K562 (cell line): ENCODE measurements around the gene MYO1A. TPM values are rescaled to one million over a fixed set of nuclear protein-coding genes. Genes with fewer than 3 reads are reported as not detected.
A peak's percentile ranks its signal among the peaks of the same experiment; 100 is the strongest.

Experiments
- ARID1B ChIP-seq: fragments of 450-650 bp; IDR thresholded peaks from 2 replicates; pipeline ENCODE4 v1.6.1; 2016; ENCODE audit warnings: antibody characterized with exemption, mild to moderate bottlenecking, inconsistent platforms
- CBX1 ChIP-seq: sonication (generic); IDR thresholded peaks from 2 replicates; pipeline ENCODE4 v1.6.1; 2016; ENCODE audit warnings: antibody characterized with exemption, low read depth, mild to moderate bottlenecking
- CBX5 ChIP-seq: IDR thresholded peaks from 2 replicates; pipeline ENCODE4 v1.6.1; 2014; ENCODE audit warnings: low read depth, borderline replicate concordance
- CC2D1A ChIP-seq: fragments of 450-650 bp; IDR thresholded peaks from 2 replicates; pipeline ENCODE4 v1.6.1; 2017; ENCODE audit warnings: mild to moderate bottlenecking
- CREB3 ChIP-seq: fragments of 450-650 bp; conservative IDR thresholded peaks from 2 replicates; pipeline ENCODE4 v1.6.1; 2016; ENCODE audit warnings: missing genetic modification characterization, low read depth, mild to moderate bottlenecking, missing compliant biosample characterization, moderate library complexity
- CUX1 ChIP-seq: fragments of 200-800 bp; sonication (Bioruptor generic); IDR thresholded peaks from 2 replicates; pipeline ENCODE4 v1.6.1; 2016; ENCODE audit warnings: missing genetic modification characterization, missing compliant biosample characterization
- E2F6 ChIP-seq, 2 experiments: IDR thresholded peaks; 2 replicates each; pipeline ENCODE4 v1.6.1; 2011; ENCODE audit warnings: borderline replicate concordance in 1 of 2, control low read depth in 1 of 2, low read depth in 1 of 2, low read length in 1 of 2, mild to moderate bottlenecking in 1 of 2, mixed read lengths in 1 of 2, moderate library complexity in 1 of 2; ENCODE audit not compliant: insufficient read depth in 1 of 2, insufficient read length in 1 of 2, poor library complexity in 1 of 2, severe bottlenecking in 1 of 2; ENCODE audit errors: extremely low read depth in 1 of 2
- ERF ChIP-seq: fragments of 450-650 bp; formaldehyde crosslinking; IDR thresholded peaks from 2 replicates; pipeline ENCODE4 v1.4.0; 2020; ENCODE audit warnings: mild to moderate bottlenecking, mixed read lengths
- FOXA1 ChIP-seq: fragments of 450-650 bp; IDR thresholded peaks from 2 replicates; pipeline ENCODE4 v1.6.1; 2016; ENCODE audit warnings: mild to moderate bottlenecking, borderline replicate concordance
- HIVEP1 ChIP-seq: fragments of 250-450 bp; sonication (Bioruptor Pico); IDR thresholded peaks from 2 replicates; pipeline ENCODE4 v1.4.0; 2020; ENCODE audit warnings: mild to moderate bottlenecking
- KAT7 ChIP-seq: sonication (generic); formaldehyde crosslinking; IDR thresholded peaks from 2 replicates; pipeline ENCODE4 v1.8.0; 2022; ENCODE audit warnings: missing genetic modification reagents, mild to moderate bottlenecking, borderline replicate concordance
- KDM5B ChIP-seq: fragments of 200-600 bp; sonication (generic); IDR thresholded peaks from 2 replicates; pipeline ENCODE4 v1.6.1; 2012; ENCODE audit warnings: low read depth, mild to moderate bottlenecking, moderate library complexity, low read length, control low read depth, inconsistent platforms; ENCODE audit not compliant: insufficient replicate concordance
- MLLT1 ChIP-seq, 2 experiments: fragments of 450-650 bp; IDR thresholded peaks; 2 replicates each; pipeline ENCODE4 v1.6.1; 2016
- SIN3B ChIP-seq: fragments of 450-650 bp; IDR thresholded peaks from 2 replicates; pipeline ENCODE4 v1.6.1; 2017; ENCODE audit warnings: low read depth, mild to moderate bottlenecking, moderate library complexity
- ZNF134 ChIP-seq: fragments of 250-450 bp; sonication (Bioruptor Pico); conservative IDR thresholded peaks from 2 replicates; pipeline ENCODE4 v1.4.0; 2020
- ZNF224 ChIP-seq: sonication (generic); formaldehyde crosslinking; IDR thresholded peaks from 2 replicates; pipeline ENCODE4 v1.8.0; 2022; ENCODE audit warnings: mild to moderate bottlenecking, missing genetic modification reagents
- ZNF444 ChIP-seq: fragments of 250-450 bp; sonication (Bioruptor Pico); IDR thresholded peaks from 2 replicates; pipeline ENCODE4 v1.4.0; 2020; ENCODE audit warnings: mild to moderate bottlenecking, moderate library complexity
- ZNF589 ChIP-seq: fragments of 200-800 bp; sonication (Bioruptor generic); IDR thresholded peaks from 2 replicates; pipeline ENCODE4 v1.6.1; 2016; ENCODE audit warnings: low read depth, missing genetic modification characterization, missing compliant biosample characterization
- ZNF75A ChIP-seq: fragments of 450-650 bp; formaldehyde crosslinking; IDR thresholded peaks from 2 replicates; pipeline ENCODE4 v1.4.0; 2020; ENCODE audit warnings: mild to moderate bottlenecking
- polyA plus RNA-seq, 8 experiments: library from polyadenylated mRNA; depleted of rRNA in 4 of 8; stranded (reverse) in 5 of 8; unstranded in 3 of 8; fragments of >200 nt; fragmentation: Nextera tagmentation in 2 of 8; fragmentation: Illumina TruSeq in 1 of 8; extraction: Ambion mirVana in 2 of 8; extraction: Trizol in 1 of 8; gene quantifications; 2 replicates each; pipeline versions ENCODE4 v1.2.1 to v1.2.3, GENCODE V29; 2011 to 2014; ENCODE audit warnings: inconsistent platforms in 1 of 8, missing spikeins in 1 of 8
- total RNA-seq, 7 experiments: library from RNA; depleted of rRNA in 6 of 7; stranded (reverse); fragments of >200 nt in 6 of 7; fragmentation: Illumina TruSeq in 2 of 7; extraction: Trizol in 2 of 7; gene quantifications; 2 replicates each; pipeline versions ENCODE4 v1.2.1 to v1.2.3, GENCODE V29; 2011 to 2021; ENCODE audit warnings: low replicate concordance in 1 of 7

MYO1A gene
- total and polyA plus RNA-seq, 9 of the 15 experiments (the other 6 are each of a cell fraction or from before 2014, with no cell fraction given) = 0.03 to 0.29 (median 0.14) TPM; not detected in 2

- no peak for TF ChIP-seq CUX1 (CRISPR knock-in tag)
- TF ChIP-seq ZNF75A = no peak
- no peak for TF ChIP-seq ZNF444 (CRISPR knock-in tag)
- no peak for TF ChIP-seq CBX5
- TF ChIP-seq ERF (CRISPR knock-in tag) = no peak
- TF ChIP-seq KAT7 (CRISPR knock-in tag) = no peak
- no peak for TF ChIP-seq CBX1
- TF ChIP-seq ZNF589 (CRISPR knock-in tag) = no peak; the same call in 1 of the 2 replicates
- TF ChIP-seq E2F6 (IDR thresholded peaks at IDR 0.05; ENCODE audit: borderline replicate concordance in 1 of 2, extremely low read depth in 1 of 2, insufficient read depth in 1 of 2, insufficient read length in 1 of 2, low read depth in 1 of 2, low read length in 1 of 2, poor library complexity in 1 of 2, severe bottlenecking in 1 of 2) = no peak
- no peak for TF ChIP-seq ZNF134 (CRISPR knock-in tag)
- no peak for TF ChIP-seq CC2D1A
- no peak for TF ChIP-seq KDM5B
- TF ChIP-seq MLLT1 (IDR thresholded peaks at IDR 0.05) = no peak
- TF ChIP-seq SIN3B = no peak
- no peak for TF ChIP-seq HIVEP1 (CRISPR knock-in tag)
- TF ChIP-seq ZNF224 (CRISPR knock-in tag) = no peak
- TF ChIP-seq ARID1B = peak; percentile 56; the same call in 1 of the 2 replicates
- no peak for TF ChIP-seq CREB3 (tag)
- no peak for TF ChIP-seq FOXA1
Measured at GRCh38 chr12:56991319-56992246, 58.3 kb downstream of the MYO1A start (continued).
